HepG2 (cell line): ENCODE results near the gene AK2. TPM values are rescaled to one million over a fixed set of nuclear protein-coding genes. Genes with fewer than 3 reads are reported as not detected.

Experiments
- ATAC-seq: fragments of 200-7000 bp; cut with Tn5 transposase; 3 replicates; pipeline ENCODE4 v1.9.1; 2020; ENCODE audit warnings: mild to moderate bottlenecking, moderate library complexity
- BruUV-seq: library from RNA; stranded (reverse); fragments of 400-500 nt; replicated peaks from 2 replicates; lab custom pipeline; 2021; lab: Mats Ljungman, UMichigan
- CTCF ChIA-PET: fragments of 300-600 bp; formaldehyde crosslinking; extraction: SDS; loops from one replicate; lab custom pipeline; 2021; ENCODE audit warnings: low total read pairs, inconsistent platforms, low intra/inter-chr PET ratio; lab: Yijun Ruan, JAX
- POLR2A ChIA-PET: fragments of 350-600 bp; sonication (Branson Sonifier 250); formaldehyde crosslinking; loops from one replicate; lab custom pipeline; 2020; ENCODE audit warnings: antibody characterized with exemption, inconsistent platforms; lab: Yijun Ruan, JAX
- DNase-seq: peaks from one replicate; pipeline ENCODE4 v3.0.0-alpha.2; 2015; ENCODE audit warnings: low spot score
- FAIRE-seq: peaks from 3 replicates; lab custom pipeline; 2011; peaks lifted over from hg19 to GRCh38; lab: Jason Lieb, UNC
- H2AFZ ChIP-seq: one replicate; pipeline ENCODE4 v1.6.1; 2011; ENCODE audit warnings: low read length, inconsistent platforms
- H3K27ac ChIP-seq: fragments of 300-600 bp; 3 replicates; pipeline ENCODE4 v1.8.0; 2011; ENCODE audit warnings: mixed run types, mild to moderate bottlenecking, mixed read lengths, low read length, inconsistent platforms; ENCODE audit not compliant: insufficient read depth; ENCODE audit errors: extremely low read length
- H3K27me3 ChIP-seq, 2 experiments: fragments of 200-600 bp in 1 of 2; 2 replicates in 1 of 2; 3 replicates in 1 of 2; pipeline versions ENCODE4 v1.6.0 to v1.8.0; 2011; ENCODE audit warnings: low read length in 2 of 2, mild to moderate bottlenecking in 2 of 2, moderate library complexity in 2 of 2, inconsistent platforms in 1 of 2; ENCODE audit not compliant: insufficient read depth in 2 of 2, control insufficient read depth in 1 of 2
- H3K36me3 ChIP-seq, 2 experiments: fragments of 200-600 bp in 1 of 2; replicated peaks in 1 of 2; 2 replicates in 1 of 2; 3 replicates in 1 of 2; pipeline versions ENCODE4 v1.5.1 to v1.8.0; 2011; ENCODE audit warnings: low read length in 2 of 2, inconsistent platforms in 1 of 2; ENCODE audit not compliant: insufficient read depth in 2 of 2, control insufficient read depth in 1 of 2
- H3K4me1 ChIP-seq: 2 replicates; pipeline ENCODE4 v1.5.1; 2012; ENCODE audit warnings: low read length, inconsistent platforms; ENCODE audit not compliant: insufficient read depth
- H3K4me2 ChIP-seq: 2 replicates; pipeline ENCODE4 v1.6.0; 2011; ENCODE audit warnings: low read depth, low read length, inconsistent platforms
- H3K4me3 ChIP-seq, 3 experiments: fragments of 200-600 bp in 1 of 3; sonication (generic), shearing (Covaris generic) in 1 of 3; replicated peaks in 1 of 3; 2 replicates each; pipeline ENCODE4 v1.5.1; 2011 to 2016; ENCODE audit warnings: low read length in 3 of 3, inconsistent platforms in 2 of 3, low read depth in 2 of 3, mild to moderate bottlenecking in 2 of 3, control low read depth in 1 of 3, mixed read lengths in 1 of 3; ENCODE audit not compliant: insufficient read depth in 1 of 3
- H3K79me2 ChIP-seq: one replicate; pipeline ENCODE4 v1.6.1; 2011; ENCODE audit warnings: low read length, inconsistent platforms; ENCODE audit not compliant: insufficient read depth
- H3K9ac ChIP-seq: 2 replicates; pipeline ENCODE4 v1.6.0; 2011; ENCODE audit warnings: mild to moderate bottlenecking, low read depth, low read length, inconsistent platforms; ENCODE audit not compliant: insufficient read depth
- H3K9me3 ChIP-seq: 2 replicates; pipeline ENCODE4 v1.5.1; 2012; ENCODE audit warnings: mild to moderate bottlenecking, low read length
- H4K20me1 ChIP-seq: 2 replicates; pipeline ENCODE4 v1.6.0; 2011; ENCODE audit warnings: inconsistent platforms, mild to moderate bottlenecking, low read length, moderate library complexity; ENCODE audit not compliant: insufficient read depth
- GATA4 ChIP-seq: sonication (generic); IDR thresholded peaks from 2 replicates; pipeline ENCODE4 v1.6.1; 2016; ENCODE audit warnings: antibody characterized with exemption, low read depth, borderline replicate concordance
- HINFP ChIP-seq: sonication (generic); formaldehyde crosslinking; IDR thresholded peaks from 2 replicates; pipeline ENCODE4 v1.4.0; 2020; ENCODE audit warnings: low read depth, mild to moderate bottlenecking, missing genetic modification reagents
- HMG20A ChIP-seq: IDR thresholded peaks from 2 replicates; pipeline ENCODE4 v1.6.1; 2016; ENCODE audit warnings: borderline replicate concordance
- HNF4A ChIP-seq: sonication (generic); formaldehyde crosslinking; IDR thresholded peaks from 2 replicates; pipeline ENCODE4 v1.4.0; 2020; ENCODE audit warnings: missing genetic modification reagents
- HNRNPLL ChIP-seq: fragments of 200-400 bp; formaldehyde crosslinking; IDR thresholded peaks from 2 replicates; pipeline ENCODE4 v1.6.1; 2017; ENCODE audit warnings: mild to moderate bottlenecking, low read depth, low read length; ENCODE audit not compliant: poor library complexity, severe bottlenecking
- KDM5B ChIP-seq: sonication (generic); formaldehyde crosslinking; IDR thresholded peaks from 2 replicates; pipeline ENCODE4 v1.4.0; 2020; ENCODE audit warnings: missing genetic modification reagents, mild to moderate bottlenecking, borderline replicate concordance
- KLF16 ChIP-seq, 2 experiments: sonication (generic) in 1 of 2; formaldehyde crosslinking in 1 of 2; IDR thresholded peaks; 2 replicates each; pipeline versions ENCODE4 v1.6.1 to v1.8.0; 2016 to 2023; ENCODE audit warnings: missing genetic modification reagents in 2 of 2, missing compliant biosample characterization in 1 of 2
- RBM22 ChIP-seq: fragments of 200-400 bp; formaldehyde crosslinking; optimal IDR thresholded peaks from 2 replicates; pipeline ENCODE3; 2017; ENCODE audit warnings: mild to moderate bottlenecking, low read length, moderate library complexity
- YY1 ChIP-seq: IDR thresholded peaks from 2 replicates; pipeline ENCODE4 v1.6.1; 2011; ENCODE audit warnings: low read length, low read depth, moderate library complexity, mild to moderate bottlenecking; ENCODE audit not compliant: insufficient read depth, insufficient replicate concordance
- ZNF292 ChIP-seq: sonication (generic); formaldehyde crosslinking; IDR thresholded peaks from 2 replicates; pipeline ENCODE4 v1.8.1; 2022; ENCODE audit warnings: mild to moderate bottlenecking, low read depth, missing genetic modification reagents, borderline replicate concordance
- ZNF570 ChIP-seq: sonication (generic); formaldehyde crosslinking; IDR thresholded peaks from 2 replicates; pipeline ENCODE4 v1.4.0; 2020; ENCODE audit warnings: mild to moderate bottlenecking, missing genetic modification reagents, borderline replicate concordance
- ZNF652 ChIP-seq: IDR thresholded peaks from 2 replicates; pipeline ENCODE4 v1.6.1; 2016; ENCODE audit warnings: low read depth, borderline replicate concordance
- ZNF672 ChIP-seq: sonication (generic); formaldehyde crosslinking; IDR thresholded peaks from 2 replicates; pipeline ENCODE4 v1.8.1; 2022; ENCODE audit warnings: missing genetic modification reagents
- ZXDC ChIP-seq: sonication (generic); formaldehyde crosslinking; IDR thresholded peaks from 2 replicates; pipeline ENCODE4 v1.5.0; 2020; ENCODE audit warnings: mild to moderate bottlenecking, missing genetic modification reagents
- WGBS: methylation state at CpG from one replicate; pipeline ENCODE4 v1.1.6; 2017; ENCODE audit warnings: low lambda C conversion rate; 5-methylcytosine and 5-hydroxymethylcytosine counted together
- in situ Hi-C: cut with HindIII; loops from 2 replicates; pipeline ENCODE4 v1.10.0; 2017; ENCODE audit warnings: low pct_unique_long_range_greater_than_20kb; ENCODE audit not compliant: extremely low pct_ligation_motif_present
- intact Hi-C: fragments of 100-400 bp; cut with micrococcal nuclease; formaldehyde crosslinking; loops from one replicate; pipeline ENCODE4 v1.10.0; 2022; ENCODE audit not compliant: unreplicated experiment
- polyA plus RNA-seq, 8 experiments: library from polyadenylated mRNA; depleted of rRNA in 3 of 8; stranded (reverse) in 7 of 8; unstranded in 1 of 8; fragments of >200 nt; fragmentation: Illumina TruSeq in 4 of 8; extraction: Trizol in 4 of 8; gene quantifications; 2 replicates each; pipeline versions ENCODE4 v1.2.1 to v1.2.3, GENCODE V29; 2011 to 2016; ENCODE audit warnings: low read depth in 4 of 8, missing spikeins in 1 of 8, mixed read lengths in 1 of 8; ENCODE audit not compliant: insufficient read depth in 1 of 8
- total RNA-seq, 5 experiments: library from RNA; depleted of rRNA; stranded (reverse); fragments of >200 nt; fragmentation: Illumina TruSeq; extraction: Trizol; gene quantifications; 2 replicates each; pipeline ENCODE4 v1.2.3, GENCODE V29; 2016; ENCODE audit warnings: low read depth in 1 of 5

Gene AK2
- total and polyA plus RNA-seq, 2 of the 13 experiments (the other 11 are each of a cell fraction or from before 2014, with no cell fraction given), result 170 to 188 TPM

GRCh38 chr1:33074193-33074945, 37.7 kb upstream of the AK2 start:
- DNase-seq, result peak; percentile 19
- BruUV-seq, result no TSS peak
- in situ Hi-C loops (no loop called here), intact Hi-C loops (no loop called here)
- no peaks in the 10 kb centered on the region for H4K20me1 ChIP-seq
- no peak overlapping the region for H3K9ac ChIP-seq
- FAIRE-seq, result no peak
- H2AFZ ChIP-seq, result no peak overlapping the region
- peak; percentile 72 for ATAC-seq
- H3K79me2 ChIP-seq, result no peaks in the 10 kb centered on the region
- no peaks in the 10 kb centered on the region for H3K9me3 ChIP-seq
- CTCF ChIA-PET, result no interaction called here
- WGBS, result 30% methylated on average over 4 of the region's 4 CpGs
- peaks cover 17% of the 10 kb centered on the region for H3K4me1 ChIP-seq
- no peak overlapping the region for H3K27ac ChIP-seq
- POLR2A ChIA-PET, result no interaction called here
- no peak overlapping the region for H3K4me3 ChIP-seq
- no peak for TF ChIP-seq RBM22
- peak; percentile 25; the same call in 1 of the 2 replicates for TF ChIP-seq ZNF292
- peak; percentile 33; the same call in 1 of the 2 replicates for TF ChIP-seq HNF4A (CRISPR knock-in tag)
- 0 out of 5 replicates have a peak, but pooled peaks cover 0 to 3% of the 10 kb centered on the region in 2 experiments for H3K27me3 ChIP-seq
- no peaks in the 10 kb centered on the region for H3K36me3 ChIP-seq
- 0 out of 2 replicates have a peak overlapping the region, but pooled peaks have one; percentile 36 for H3K4me2 ChIP-seq

- Histone ChIP-seq H3K4me3 (no peak overlapping the region), H2AFZ (no peak overlapping the region), H3K27ac (no peak overlapping the region), H3K4me2 (no peak overlapping the region), H4K20me1 (no peaks in the 10 kb centered on the region), H3K36me3 (no peaks in the 10 kb centered on the region)
- ATAC-seq (no peak), DNase-seq (no peak)
- BruUV-seq, result no TSS peak
- intact Hi-C loops, result no loop called here
- CTCF ChIA-PET, result no interaction called here
- no peak for TF ChIP-seq GATA4
- no peak for TF ChIP-seq ZNF652 (CRISPR knock-in tag)
- no peak for TF ChIP-seq KLF16 (CRISPR knock-in tag; IDR thresholded peaks at IDR 0.05)
- no peak for TF ChIP-seq HINFP
- no peak for TF ChIP-seq ZNF570 (CRISPR knock-in tag)
- TF ChIP-seq HNRNPLL, result no peak
- TF ChIP-seq HMG20A (CRISPR knock-in tag), result no peak
- TF ChIP-seq YY1, result no peak
- no peak for TF ChIP-seq ZXDC (CRISPR knock-in tag)
- TF ChIP-seq KDM5B (CRISPR knock-in tag), result no peak
- no peak for TF ChIP-seq ZNF672
- TF ChIP-seq, all 625 proteins: peak for 0
- H3K79me2 ChIP-seq, result no peaks in the 10 kb centered on the region
- no peaks in the 10 kb centered on the region for H3K9me3 ChIP-seq
- no CpG with 5 or more reads among the region's 2 CpGs for WGBS
- H3K4me1 ChIP-seq, result peaks cover 9% of the 10 kb centered on the region
- FAIRE-seq, result no peak
- H3K9ac ChIP-seq, result no peak overlapping the region
- in situ Hi-C loops, result no loop called here
- H3K27me3 ChIP-seq, result 0 out of 5 replicates have a peak, but pooled peaks cover 0 to 3% of the 10 kb centered on the region in 2 experiments
- POLR2A ChIA-PET, result no interaction called here
Measured at GRCh38 chr1:33072707-33073106, 36.0 kb upstream of the AK2 start.
